ENCODE results near the gene SSTR1. TPM values are rescaled to one million over a fixed set of nuclear protein-coding genes. Genes with fewer than 3 reads are reported as not detected.

SSTR1 gene
- total RNA-seq, 1 experiment from 2014 or later, result 0.07 TPM

DNA sequence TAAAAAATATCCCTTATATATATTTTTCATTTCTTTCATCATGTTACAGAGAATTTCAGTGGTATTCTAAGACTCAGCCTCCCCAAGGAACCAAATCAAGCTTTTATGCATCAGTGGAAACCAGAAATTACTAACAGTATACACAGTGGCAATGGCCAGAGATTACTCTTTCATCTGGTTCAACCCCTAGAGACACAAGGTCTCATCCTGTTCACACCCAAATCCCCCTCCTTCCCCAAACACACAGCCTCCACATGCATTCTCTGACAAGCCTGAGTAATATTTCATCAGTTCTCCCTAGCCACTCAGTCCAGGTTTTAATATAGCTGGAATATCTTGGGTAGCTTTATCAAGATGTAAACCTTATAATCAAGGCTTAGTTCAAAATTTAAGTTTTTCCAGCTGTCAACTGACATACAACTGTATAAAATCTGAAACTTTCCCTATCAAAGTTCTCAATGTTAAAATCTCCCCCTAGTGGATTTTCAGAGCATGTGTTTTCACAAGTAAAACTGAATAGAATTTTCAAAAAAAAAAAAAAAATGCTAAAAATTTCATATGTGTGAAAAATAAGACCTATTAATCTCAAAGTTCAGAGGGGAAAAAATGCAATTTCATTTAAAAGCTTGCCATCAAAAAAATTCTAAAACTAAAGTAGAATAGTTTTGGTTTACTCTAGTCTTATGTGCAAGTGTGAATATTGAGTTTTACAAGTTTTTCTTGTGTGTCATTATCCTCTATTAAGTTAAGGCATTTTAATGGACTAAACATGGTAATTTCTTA, 10.5 kb upstream of the SSTR1 start:
- no peak for ATAC-seq
- Histone ChIP-seq H3F3A (ENCODE audit: low read length, unreplicated experiment) (no peaks in the 10 kb centered on the region), H2AFZ (ENCODE audit: low read length) (no peak overlapping the region), H3K4me2 (ENCODE audit: low read length) (no peak overlapping the region), H3K36me3 (ENCODE audit: low read depth, low read length) (no peaks in the 10 kb centered on the region), H3K27ac (ENCODE audit: low read length) (no peak overlapping the region), H3K79me2 (ENCODE audit: low read length) (no peaks in the 10 kb centered on the region), H3K4me3 (ENCODE audit: low read length) (no peak overlapping the region), H3K27me3 (ENCODE audit: low read length) (no peaks in the 10 kb centered on the region; the same call in 1 of the 2 replicates), H3K9me3 (ENCODE audit: low read length) (no peaks in the 10 kb centered on the region), H3K4me1 (ENCODE audit: insufficient read depth, low read length) (peaks cover 25% of the 10 kb centered on the region), H4K20me1 (ENCODE audit: low read length) (no peaks in the 10 kb centered on the region), H3K9ac (ENCODE audit: low read length) (no peak overlapping the region), H3K9me2 (replicated peaks; ENCODE audit: low read length) (no peaks in the 10 kb centered on the region)
- ChIA-PET CTCF (no interaction called here), POLR2A (ENCODE audit: unreplicated experiment) (no interaction called here)
- no TSS peak for BruUV-seq (replicated peaks)
- TF ChIP-seq, protein P1, sequence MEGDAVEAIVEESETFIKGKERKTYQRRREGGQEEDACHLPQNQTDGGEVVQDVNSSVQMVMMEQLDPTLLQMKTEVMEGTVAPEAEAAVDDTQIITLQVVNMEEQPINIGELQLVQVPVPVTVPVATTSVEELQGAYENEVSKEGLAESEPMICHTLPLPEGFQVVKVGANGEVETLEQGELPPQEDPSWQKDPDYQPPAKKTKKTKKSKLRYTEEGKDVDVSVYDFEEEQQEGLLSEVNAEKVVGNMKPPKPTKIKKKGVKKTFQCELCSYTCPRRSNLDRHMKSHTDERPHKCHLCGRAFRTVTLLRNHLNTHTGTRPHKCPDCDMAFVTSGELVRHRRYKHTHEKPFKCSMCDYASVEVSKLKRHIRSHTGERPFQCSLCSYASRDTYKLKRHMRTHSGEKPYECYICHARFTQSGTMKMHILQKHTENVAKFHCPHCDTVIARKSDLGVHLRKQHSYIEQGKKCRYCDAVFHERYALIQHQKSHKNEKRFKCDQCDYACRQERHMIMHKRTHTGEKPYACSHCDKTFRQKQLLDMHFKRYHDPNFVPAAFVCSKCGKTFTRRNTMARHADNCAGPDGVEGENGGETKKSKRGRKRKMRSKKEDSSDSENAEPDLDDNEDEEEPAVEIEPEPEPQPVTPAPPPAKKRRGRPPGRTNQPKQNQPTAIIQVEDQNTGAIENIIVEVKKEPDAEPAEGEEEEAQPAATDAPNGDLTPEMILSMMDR (conservative IDR thresholded peaks at IDR 0.05; ENCODE audit: low read depth, low read length), result peak; percentile 75
- TF ChIP-seq EZH2phosphoT487 (IDR thresholded peaks at IDR 0.05; ENCODE audit: borderline replicate concordance, low read length), result no peak
- intact Hi-C loops (cut with micrococcal nuclease), result loop anchor here (1.0 kb wide), 1 partner anchor 294 kb away; no protein-coding TSS in a partner anchor
- DNase-seq, result peak; percentile 24

DNA sequence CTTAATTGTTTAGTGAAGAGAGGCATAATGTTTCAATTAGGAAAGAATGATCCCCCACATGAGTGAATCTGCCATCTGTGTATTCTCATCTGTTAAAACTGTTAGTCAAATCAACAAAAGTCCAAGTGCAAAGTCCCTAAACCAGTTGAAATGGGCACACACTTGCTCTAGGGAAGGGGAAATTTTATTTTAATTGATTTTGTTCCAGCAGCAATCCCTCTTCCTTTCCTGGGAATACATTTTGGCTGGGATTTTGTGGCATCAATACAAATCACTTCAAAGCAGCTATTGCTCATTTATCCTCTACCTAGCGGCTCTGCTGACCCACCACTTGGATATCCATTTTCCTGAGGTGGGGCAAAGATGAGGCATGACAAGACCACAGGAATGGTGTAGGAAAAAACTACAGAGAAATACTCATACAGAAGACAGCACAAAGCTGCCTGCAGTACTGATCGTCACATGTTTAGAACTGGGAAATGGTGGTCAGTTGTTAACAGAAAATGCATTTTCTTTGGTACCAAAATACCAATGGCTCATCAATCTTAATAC, 9.8 kb upstream of the SSTR1 start:
- Histone ChIP-seq H4K20me1 (ENCODE audit: low read length) (no peaks in the 10 kb centered on the region), H3K27ac (ENCODE audit: low read length) (no peak overlapping the region), H3K9ac (ENCODE audit: low read length) (no peak overlapping the region), H3F3A (ENCODE audit: low read length, unreplicated experiment) (no peaks in the 10 kb centered on the region), H3K4me2 (ENCODE audit: low read length) (no peak overlapping the region), H3K9me3 (ENCODE audit: low read length) (no peaks in the 10 kb centered on the region), H3K9me2 (replicated peaks; ENCODE audit: low read length) (no peaks in the 10 kb centered on the region), H3K4me3 (ENCODE audit: low read length) (no peak overlapping the region), H2AFZ (ENCODE audit: low read length) (no peak overlapping the region), H3K27me3 (ENCODE audit: low read length) (no peaks in the 10 kb centered on the region; the same call in 1 of the 2 replicates), H3K79me2 (ENCODE audit: low read length) (no peaks in the 10 kb centered on the region), H3K36me3 (ENCODE audit: low read depth, low read length) (no peaks in the 10 kb centered on the region), H3K4me1 (ENCODE audit: insufficient read depth, low read length) (peaks cover 25% of the 10 kb centered on the region)
- TF ChIP-seq EZH2phosphoT487 (IDR thresholded peaks at IDR 0.05; ENCODE audit: borderline replicate concordance, low read length), result no peak
- no peak for TF ChIP-seq EZH2 (IDR thresholded peaks at IDR 0.05; ENCODE audit: low read length, unreplicated experiment)
- TF ChIP-seq, protein P1 (conservative IDR thresholded peaks at IDR 0.05; ENCODE audit: low read depth, low read length), result no peak
- CTCF ChIA-PET, result no interaction called here
- POLR2A ChIA-PET (ENCODE audit: unreplicated experiment), result no interaction called here
- no peak for DNase-seq
- intact Hi-C loops (cut with micrococcal nuclease), result loop anchor here (1.0 kb wide), 1 partner anchor 295 kb away; no protein-coding TSS in a partner anchor
- BruUV-seq (replicated peaks), result no TSS peak
- no peak for ATAC-seq

DNA sequence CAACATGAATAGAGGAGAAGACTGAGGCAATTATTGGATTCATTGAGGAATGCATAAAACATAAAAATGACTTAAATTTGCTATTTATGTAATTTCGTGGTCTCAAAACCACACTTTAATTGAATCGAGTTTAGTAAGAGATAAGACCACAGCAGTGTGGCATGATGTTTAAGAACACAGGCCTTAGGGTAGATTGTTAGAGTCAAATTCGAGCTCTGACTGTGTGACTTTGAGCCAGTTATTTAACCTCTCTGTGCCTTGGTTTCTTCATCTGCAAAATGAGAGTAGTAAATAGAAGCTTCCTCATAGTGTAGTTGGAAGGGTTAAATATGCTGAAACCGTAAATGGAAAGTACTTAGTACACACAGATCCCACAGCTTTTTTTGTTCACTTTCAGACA, 9.3 kb upstream of the SSTR1 start:
- Histone ChIP-seq H3K9me3 (ENCODE audit: low read length) (no peaks in the 10 kb centered on the region), H3K79me2 (ENCODE audit: low read length) (no peaks in the 10 kb centered on the region), H3K4me2 (ENCODE audit: low read length) (no peak overlapping the region), H3K27me3 (ENCODE audit: low read length) (no peaks in the 10 kb centered on the region; the same call in 1 of the 2 replicates), H3K9ac (ENCODE audit: low read length) (no peak overlapping the region), H4K20me1 (ENCODE audit: low read length) (no peaks in the 10 kb centered on the region), H3F3A (ENCODE audit: low read length, unreplicated experiment) (no peaks in the 10 kb centered on the region), H3K4me3 (ENCODE audit: low read length) (no peak overlapping the region), H2AFZ (ENCODE audit: low read length) (no peak overlapping the region), H3K9me2 (replicated peaks; ENCODE audit: low read length) (no peaks in the 10 kb centered on the region), H3K36me3 (ENCODE audit: low read depth, low read length) (no peaks in the 10 kb centered on the region), H3K27ac (ENCODE audit: low read length) (no peak overlapping the region), H3K4me1 (ENCODE audit: insufficient read depth, low read length) (peaks cover 25% of the 10 kb centered on the region)
- TF ChIP-seq, protein P1 (conservative IDR thresholded peaks at IDR 0.05; ENCODE audit: low read depth, low read length), result no peak
- TF ChIP-seq EZH2 (IDR thresholded peaks at IDR 0.05; ENCODE audit: low read length, unreplicated experiment) (no peak), EZH2phosphoT487 (IDR thresholded peaks at IDR 0.05; ENCODE audit: borderline replicate concordance, low read length) (no peak)
- ATAC-seq (no peak), DNase-seq (no peak)
- no TSS peak for BruUV-seq (replicated peaks)
- intact Hi-C loops (cut with micrococcal nuclease), result no loop called here
- ChIA-PET CTCF (no interaction called here), POLR2A (ENCODE audit: unreplicated experiment) (no interaction called here)

All from PC-3 (cell line).